Heart right ventricle (tissue), 16 donors: Measurements from ENCODE around the gene MRTFA. TPM values are rescaled to one million over a fixed set of nuclear protein-coding genes. Genes with fewer than 3 reads are reported as not detected.

Experiments used
- ATAC-seq, 8 donors: fragments of 200-7000 bp; cut with Tn5 transposase; one replicate each; pipeline ENCODE4 v1.9.1; 2020; ENCODE audit warnings: mild to moderate bottlenecking in 8 of 8, moderate library complexity in 8 of 8, moderate number of reproducible peaks in 1 of 8
- DNase-seq, 2 donors: peaks; one replicate each; pipeline ENCODE4 v3.0.0-alpha.2; 2020
- H3K27ac ChIP-seq, 10 donors: fragments of 200-600 bp; sonication (generic) in 2 of 10; one replicate each; pipeline versions ENCODE4 v1.5.0 to v1.8.0; 2020 to 2022; ENCODE audit warnings: mild to moderate bottlenecking in 3 of 10
- H3K27me3 ChIP-seq, 7 donors: fragments of 200-600 bp; one replicate each; pipeline ENCODE4 v1.8.0; 2021 to 2022; ENCODE audit warnings: mild to moderate bottlenecking in 2 of 7
- H3K36me3 ChIP-seq, 9 donors: fragments of 200-600 bp; sonication (generic) in 1 of 9; one replicate each; pipeline versions ENCODE4 v1.5.0 to v1.8.0; 2020 to 2022; ENCODE audit warnings: mild to moderate bottlenecking in 2 of 9
- H3K4me1 ChIP-seq, 9 donors: fragments of 200-600 bp; sonication (generic) in 1 of 9; one replicate each; pipeline versions ENCODE4 v1.5.0 to v1.8.0; 2020 to 2022; ENCODE audit warnings: mild to moderate bottlenecking in 4 of 9
- H3K4me3 ChIP-seq, 10 donors: fragments of 200-600 bp; sonication (generic) in 2 of 10; one replicate each; pipeline versions ENCODE4 v1.5.0 to v1.8.0; 2020 to 2022; ENCODE audit warnings: mild to moderate bottlenecking in 7 of 10, moderate library complexity in 2 of 10
- H3K9me3 ChIP-seq, 11 donors: fragments of 200-600 bp in 10 of 11; sonication (generic) in 2 of 11; one replicate each; pipeline versions ENCODE4 v1.5.0 to v1.8.0; 2013 to 2022; ENCODE audit warnings: mild to moderate bottlenecking in 2 of 11, control low read depth in 1 of 11, moderate library complexity in 1 of 11
- WGBS, 2 donors: extraction: QIAGEN DNeasy Blood & Tissue Kit; methylation state at CpG; one replicate each; pipeline ENCODE4 v1.1.7; 2013; ENCODE audit warnings: inconsistent platforms in 1 of 2; 5-methylcytosine and 5-hydroxymethylcytosine counted together
- intact Hi-C, 10 donors: fragments of 100-400 bp; cut with DNase I; formaldehyde crosslinking; loops; one replicate each; pipeline versions ENCODE4 v1.11.1 to v1.14.2; 2022
- polyA plus RNA-seq, 2 donors: library from polyadenylated mRNA; stranded (reverse); fragments of 200-250 nt; gene quantifications; one replicate each; pipeline ENCODE4 v1.2.3, GENCODE V29; 2013
- total RNA-seq, 10 donors: library from RNA; stranded (reverse); fragmentation: NEBNext Ultra II Directional in 3 of 10; extraction: Animal tissue kit (Norgen Biotek cat#: 25700) in 3 of 10; gene quantifications; one replicate each; pipeline versions ENCODE4 v1.2.1 to v1.2.4, GENCODE V29; 2021 to 2023
- TF ChIP-seq, protein P1 (sequence below), 9 donors: fragments of 200-600 bp; sonication (generic) in 2 of 9; IDR thresholded peaks; one replicate each; pipeline versions ENCODE4 v1.5.0 to v1.8.0; 2021 to 2022; ENCODE audit warnings: antibody characterized with exemption in 9 of 9, mild to moderate bottlenecking in 5 of 9, moderate library complexity in 1 of 9
- donor health status: Arrhythmogenic right ventricular cardiomyopathy.
- donor health status: ischemic (EF 13 %, LVEDD 7.1; RV severe dilation, severe dysfunction).
- donor health status: healthy with polysubstance abuse.
- donor health status: DM: no; HTN: yes; CAD: no.
- donor health status: DM: no; HTN: no; CAD: no.
- donor health status: ischemic (EF 25% LVEDD 6.9; RV normal size, moderate dysfunction).
- donor health status: ischemic (EF 25% LVEDD 5.7; RV mildly dilated, moderate dysfunction).
- donor health status: healthy.
- donor health status: DM: yes; HTN: yes; CAD: no.
- donor health status: Ischemic cardiomyopathy.
- donor health status: ischemic (EF 35%, LVEDD 5.7; RV mildly dilated, moderate dysfunction).
- donor health status: nonischemic (EF 11% LVEDD 7.7; RV severe dilation, severe dysfunction).
- donor health status: DM: yes; HTN: yes; CAD: no.
- donor health status: PGD.
- donor health status: ischemic (EF 29% LVEDD 5.4; RV normal size, mild dysfunction).
- donor health status: nonischemic (EF 23%, LVEDD 6.1; RV moderate dilation, normal function).

Gene MRTFA
- total and polyA plus RNA-seq, 12 donors: 13.2 to 30.9 (median 18.9) TPM

DNA sequence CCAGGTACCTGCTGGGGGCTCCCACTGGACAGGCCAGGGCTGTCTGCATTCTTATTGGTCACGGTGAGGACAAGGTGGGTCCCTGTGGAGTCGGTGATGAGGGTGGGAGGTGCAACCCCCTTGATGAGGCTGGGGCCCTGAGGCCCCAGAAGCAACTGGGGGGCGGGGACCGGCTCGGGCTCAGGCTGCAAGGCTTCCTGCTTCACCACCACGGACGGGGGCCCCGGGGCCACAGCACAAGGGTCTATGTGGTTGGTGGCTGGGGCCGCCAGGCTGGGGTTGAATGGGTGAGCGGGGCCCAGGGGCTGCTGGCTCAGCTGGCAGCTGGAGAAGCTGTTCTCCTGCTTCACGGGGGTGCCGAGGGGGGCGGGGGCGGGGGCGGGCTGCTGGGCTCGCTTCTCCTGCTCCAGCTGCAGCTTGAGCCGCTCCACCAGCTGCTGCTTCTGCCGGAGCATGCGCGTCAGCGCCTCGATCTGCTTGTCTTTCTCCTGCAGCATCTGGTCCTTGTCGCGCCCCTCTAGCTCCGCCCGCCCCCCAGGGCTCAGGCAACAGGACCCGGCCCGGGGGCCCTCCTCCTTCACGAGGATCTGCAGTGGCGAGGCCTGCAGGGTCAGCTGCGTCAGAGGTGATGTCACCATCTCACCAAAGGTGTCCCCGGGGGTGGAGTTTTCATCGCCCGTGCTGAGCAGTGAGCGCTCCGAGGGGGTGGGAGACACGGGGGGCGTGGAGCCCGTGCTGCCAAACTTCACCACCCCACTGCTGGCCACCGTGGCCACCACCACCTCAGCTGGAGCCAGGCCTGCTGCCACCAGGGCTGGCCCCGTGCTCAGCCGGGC, 217.9 kb downstream of the MRTFA start:
- Histone ChIP-seq H3K4me1 (peaks cover 0 to 33% (median 11%) of the 10 kb centered on the region in 9 donors), H3K27ac (no peak overlapping the region), H3K9me3 (no peaks in the 10 kb centered on the region), H3K4me3 (no peak overlapping the region), H3K36me3 (peaks cover 2 to 95% (median 53%) of the 10 kb centered on the region in 9 donors), H3K27me3 (no peaks in the 10 kb centered on the region)
- ATAC-seq (peak in 6 of 8 donors; percentile 8 to 30 (median 22)), DNase-seq (peak in 1 of 2 donors; percentile 33)
- TF ChIP-seq, protein P1, sequence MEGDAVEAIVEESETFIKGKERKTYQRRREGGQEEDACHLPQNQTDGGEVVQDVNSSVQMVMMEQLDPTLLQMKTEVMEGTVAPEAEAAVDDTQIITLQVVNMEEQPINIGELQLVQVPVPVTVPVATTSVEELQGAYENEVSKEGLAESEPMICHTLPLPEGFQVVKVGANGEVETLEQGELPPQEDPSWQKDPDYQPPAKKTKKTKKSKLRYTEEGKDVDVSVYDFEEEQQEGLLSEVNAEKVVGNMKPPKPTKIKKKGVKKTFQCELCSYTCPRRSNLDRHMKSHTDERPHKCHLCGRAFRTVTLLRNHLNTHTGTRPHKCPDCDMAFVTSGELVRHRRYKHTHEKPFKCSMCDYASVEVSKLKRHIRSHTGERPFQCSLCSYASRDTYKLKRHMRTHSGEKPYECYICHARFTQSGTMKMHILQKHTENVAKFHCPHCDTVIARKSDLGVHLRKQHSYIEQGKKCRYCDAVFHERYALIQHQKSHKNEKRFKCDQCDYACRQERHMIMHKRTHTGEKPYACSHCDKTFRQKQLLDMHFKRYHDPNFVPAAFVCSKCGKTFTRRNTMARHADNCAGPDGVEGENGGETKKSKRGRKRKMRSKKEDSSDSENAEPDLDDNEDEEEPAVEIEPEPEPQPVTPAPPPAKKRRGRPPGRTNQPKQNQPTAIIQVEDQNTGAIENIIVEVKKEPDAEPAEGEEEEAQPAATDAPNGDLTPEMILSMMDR (IDR thresholded peaks at IDR 0.05): no peak
- intact Hi-C loops: no loop called here
- WGBS, 2 donors: 77 to 81% methylated on average over 41 to 42 of the region's 42 CpGs

DNA sequence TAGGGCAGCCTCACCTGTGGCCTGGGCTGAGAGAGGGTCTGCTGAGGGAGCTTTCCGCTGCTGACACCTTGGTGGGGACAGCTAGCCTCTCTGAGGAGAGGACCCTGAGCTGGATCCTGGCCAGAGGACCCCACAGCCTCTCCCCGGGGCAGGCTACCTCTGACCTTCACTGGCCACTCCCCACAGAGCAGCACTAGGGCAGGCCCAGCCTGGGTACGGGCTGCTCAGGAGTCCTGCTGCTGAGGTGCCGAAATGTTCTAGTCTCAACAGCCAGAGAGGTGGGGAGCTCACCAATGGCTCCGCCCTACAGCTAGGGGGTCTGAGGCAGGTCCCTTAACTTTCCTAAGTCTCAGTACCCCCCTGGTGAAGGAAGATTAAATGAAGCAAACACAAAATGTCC, 218.6 kb downstream of the MRTFA start:
- TF ChIP-seq, protein P1 (IDR thresholded peaks at IDR 0.05): no peak
- ATAC-seq (no peak), DNase-seq (no peak)
- 94 to 96% methylated on average over 5 of the region's 5 CpGs for WGBS, 2 donors
- Histone ChIP-seq H3K4me3 (no peak overlapping the region), H3K27me3 (no peaks in the 10 kb centered on the region), H3K27ac (no peak overlapping the region), H3K9me3 (no peaks in the 10 kb centered on the region), H3K4me1 (peaks cover 0 to 31% (median 11%) of the 10 kb centered on the region in 9 donors), H3K36me3 (peaks cover 2 to 93% (median 47%) of the 10 kb centered on the region in 9 donors)
- intact Hi-C loops: no loop called here

DNA sequence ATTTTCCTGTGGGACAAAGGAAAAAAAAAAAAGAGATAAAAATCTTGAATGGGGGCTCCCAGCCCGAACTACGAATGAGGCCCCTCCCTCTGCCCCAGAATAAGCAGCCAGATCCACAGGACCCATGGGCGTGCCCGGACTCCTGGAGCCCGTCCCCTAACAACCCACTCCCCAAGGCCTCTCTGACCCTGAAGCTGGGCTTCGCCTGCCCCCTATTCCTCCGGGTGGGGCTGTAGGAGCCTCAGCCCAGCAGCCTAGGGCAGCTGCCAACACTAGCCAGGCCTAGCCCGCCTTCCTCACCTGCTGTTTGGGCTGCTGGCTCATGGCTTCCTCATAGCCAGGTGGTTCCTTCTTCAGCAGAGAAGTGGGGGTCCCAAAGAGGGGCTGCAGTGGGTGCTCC, 219.5 kb downstream of the MRTFA start:
- H3K27ac ChIP-seq: no peak overlapping the region
- no peaks in the 10 kb centered on the region for H3K27me3 ChIP-seq
- no peaks in the 10 kb centered on the region for H3K9me3 ChIP-seq
- peaks cover 0 to 35% (median 11%) of the 10 kb centered on the region in 9 donors for H3K4me1 ChIP-seq
- TF ChIP-seq, protein P1 (IDR thresholded peaks at IDR 0.05): no peak
- DNase-seq: no peak
- WGBS, 2 donors: 89 to 96% methylated on average over 8 of the region's 8 CpGs
- peaks cover 2 to 90% (median 40%) of the 10 kb centered on the region in 9 donors for H3K36me3 ChIP-seq
- H3K4me3 ChIP-seq: no peak overlapping the region
- intact Hi-C loops: no loop called here
- ATAC-seq: no peak

DNA sequence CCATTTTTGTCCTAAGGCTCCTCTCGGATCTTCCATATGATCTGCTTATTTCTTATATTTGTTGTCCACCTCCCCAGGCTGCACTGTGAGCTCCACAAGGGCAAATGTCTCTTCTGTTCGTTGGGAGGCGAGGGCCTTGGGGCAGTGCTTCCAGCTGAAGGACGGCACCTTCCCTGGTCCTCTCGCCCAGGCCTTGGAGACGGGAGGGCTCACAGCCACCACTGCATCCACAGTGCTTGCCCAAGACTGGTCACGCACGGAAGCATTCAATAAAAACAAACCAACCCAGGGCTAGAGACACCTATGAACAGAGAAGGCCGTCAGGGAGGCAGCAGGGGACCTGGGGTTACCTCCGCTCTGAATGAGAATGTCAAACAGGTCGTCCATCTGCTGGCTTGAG, 219.9 kb downstream of the MRTFA start:
- Histone ChIP-seq H3K4me3 (no peak overlapping the region), H3K36me3 (peaks cover 2 to 90% (median 43%) of the 10 kb centered on the region in 9 donors), H3K4me1 (peaks cover 0 to 35% (median 11%) of the 10 kb centered on the region in 9 donors), H3K27ac (no peak overlapping the region), H3K9me3 (no peaks in the 10 kb centered on the region), H3K27me3 (no peaks in the 10 kb centered on the region)
- 93 to 95% methylated on average over 11 of the region's 11 CpGs for WGBS, 2 donors
- intact Hi-C loops: no loop called here
- TF ChIP-seq, protein P1 (IDR thresholded peaks at IDR 0.05): no peak
- ATAC-seq: no peak
- no peak for DNase-seq
